ENCODE measurements around the gene LOXL1. TPM values are rescaled to one million over a fixed set of nuclear protein-coding genes. Genes with fewer than 3 reads are reported as not detected.

Gene LOXL1
- polyA plus RNA-seq, 1 donor = 8.5 TPM

- no peaks in the 10 kb centered on the region for H3K9me3 ChIP-seq (ENCODE audit: control insufficient read depth, low read depth, low read length)
- no peak overlapping the region for H3K4me3 ChIP-seq (ENCODE audit: low read length)
- no peak for DNase-seq
- peaks cover 12% of the 10 kb centered on the region for H3K4me1 ChIP-seq (ENCODE audit: control insufficient read depth, insufficient read depth, low read length)
- H3K27me3 ChIP-seq (ENCODE audit: control insufficient read depth, insufficient read depth, low read length) = no peaks in the 10 kb centered on the region
- H3K36me3 ChIP-seq (ENCODE audit: control insufficient read depth, insufficient read depth, low read length) = no peaks in the 10 kb centered on the region
- no peak overlapping the region for H3K27ac ChIP-seq (ENCODE audit: low read length)
- WGBS (ENCODE audit: insufficient coverage, low lambda C conversion rate) = no CpG with 5 or more reads among the region's 4 CpGs
Measured at GRCh38 chr15:73948982-73949381, 22.7 kb downstream of the LOXL1 start.

GRCh38 chr15:73949496-73949895 is 23.2 kb downstream of the LOXL1 start:
- no peaks in the 10 kb centered on the region for H3K36me3 ChIP-seq (ENCODE audit: control insufficient read depth, insufficient read depth, low read length)
- peaks cover 12% of the 10 kb centered on the region for H3K4me1 ChIP-seq (ENCODE audit: control insufficient read depth, insufficient read depth, low read length)
- H3K27ac ChIP-seq (ENCODE audit: low read length) = no peak overlapping the region
- H3K27me3 ChIP-seq (ENCODE audit: control insufficient read depth, insufficient read depth, low read length) = no peaks in the 10 kb centered on the region
- WGBS (ENCODE audit: insufficient coverage, low lambda C conversion rate) = 93% methylated on average over 3 of the region's 10 CpGs
- no peak overlapping the region for H3K4me3 ChIP-seq (ENCODE audit: low read length)
- no peaks in the 10 kb centered on the region for H3K9me3 ChIP-seq (ENCODE audit: control insufficient read depth, low read depth, low read length)
- no peak for DNase-seq

GRCh38 chr15:73950479-73950830 is 24.2 kb downstream of the LOXL1 start:
- Histone ChIP-seq H3K27me3 (ENCODE audit: control insufficient read depth, insufficient read depth, low read length) (no peaks in the 10 kb centered on the region), H3K4me3 (ENCODE audit: low read length) (no peak overlapping the region), H3K27ac (ENCODE audit: low read length) (no peak overlapping the region), H3K4me1 (ENCODE audit: control insufficient read depth, insufficient read depth, low read length) (peaks cover 12% of the 10 kb centered on the region), H3K9me3 (ENCODE audit: control insufficient read depth, low read depth, low read length) (no peaks in the 10 kb centered on the region), H3K36me3 (ENCODE audit: control insufficient read depth, insufficient read depth, low read length) (no peaks in the 10 kb centered on the region)
- DNase-seq = no peak

GRCh38 chr15:73950831-73951561 is 24.7 kb downstream of the LOXL1 start:
- no peak overlapping the region for H3K4me3 ChIP-seq (ENCODE audit: low read length)
- H3K9me3 ChIP-seq (ENCODE audit: control insufficient read depth, low read depth, low read length) = no peaks in the 10 kb centered on the region
- no peaks in the 10 kb centered on the region for H3K36me3 ChIP-seq (ENCODE audit: control insufficient read depth, insufficient read depth, low read length)
- peak overlapping the region; percentile 78 for H3K27ac ChIP-seq (ENCODE audit: low read length)
- DNase-seq = peak; percentile 84 to 86
- 7% methylated on average over 3 of the region's 15 CpGs for WGBS (ENCODE audit: insufficient coverage, low lambda C conversion rate)
- H3K4me1 ChIP-seq (ENCODE audit: control insufficient read depth, insufficient read depth, low read length) = peaks cover 12% of the 10 kb centered on the region
- H3K27me3 ChIP-seq (ENCODE audit: control insufficient read depth, insufficient read depth, low read length) = no peaks in the 10 kb centered on the region

- Histone ChIP-seq H3K36me3 (ENCODE audit: control insufficient read depth, insufficient read depth, low read length) (no peaks in the 10 kb centered on the region), H3K27me3 (ENCODE audit: control insufficient read depth, insufficient read depth, low read length) (no peaks in the 10 kb centered on the region), H3K27ac (ENCODE audit: low read length) (peak overlapping the region; percentile 78), H3K4me3 (ENCODE audit: low read length) (no peak overlapping the region), H3K9me3 (ENCODE audit: control insufficient read depth, low read depth, low read length) (no peaks in the 10 kb centered on the region), H3K4me1 (ENCODE audit: control insufficient read depth, insufficient read depth, low read length) (peaks cover 12% of the 10 kb centered on the region)
- WGBS (ENCODE audit: insufficient coverage, low lambda C conversion rate) = no CpG with 5 or more reads among the region's 13 CpGs
- no peak for DNase-seq
Measured at GRCh38 chr15:73951601-73952000, 25.3 kb downstream of the LOXL1 start.

- WGBS (ENCODE audit: insufficient coverage, low lambda C conversion rate) = no CpG with 5 or more reads among the region's 21 CpGs
- no peak for DNase-seq
- no peaks in the 10 kb centered on the region for H3K36me3 ChIP-seq (ENCODE audit: control insufficient read depth, insufficient read depth, low read length)
- H3K4me1 ChIP-seq (ENCODE audit: control insufficient read depth, insufficient read depth, low read length) = peaks cover 12% of the 10 kb centered on the region
- H3K9me3 ChIP-seq (ENCODE audit: control insufficient read depth, low read depth, low read length) = no peaks in the 10 kb centered on the region
- H3K27me3 ChIP-seq (ENCODE audit: control insufficient read depth, insufficient read depth, low read length) = no peaks in the 10 kb centered on the region
- no peak overlapping the region for H3K4me3 ChIP-seq (ENCODE audit: low read length)
- peak overlapping the region; percentile 78 for H3K27ac ChIP-seq (ENCODE audit: low read length)
Measured at GRCh38 chr15:73952171-73952912, 26.1 kb downstream of the LOXL1 start.

GRCh38 chr15:73952913-73953750 is 26.9 kb downstream of the LOXL1 start:
- Histone ChIP-seq H3K27ac (ENCODE audit: low read length) (no peak overlapping the region), H3K4me3 (ENCODE audit: low read length) (no peak overlapping the region), H3K27me3 (ENCODE audit: control insufficient read depth, insufficient read depth, low read length) (no peaks in the 10 kb centered on the region), H3K4me1 (ENCODE audit: control insufficient read depth, insufficient read depth, low read length) (peaks cover 12% of the 10 kb centered on the region), H3K9me3 (ENCODE audit: control insufficient read depth, low read depth, low read length) (no peaks in the 10 kb centered on the region), H3K36me3 (ENCODE audit: control insufficient read depth, insufficient read depth, low read length) (no peaks in the 10 kb centered on the region)
- no CpG with 5 or more reads among the region's 10 CpGs for WGBS (ENCODE audit: insufficient coverage, low lambda C conversion rate)
- DNase-seq = no peak

- Histone ChIP-seq H3K36me3 (ENCODE audit: control insufficient read depth, insufficient read depth, low read length) (no peaks in the 10 kb centered on the region), H3K9me3 (ENCODE audit: control insufficient read depth, low read depth, low read length) (no peaks in the 10 kb centered on the region), H3K27me3 (ENCODE audit: control insufficient read depth, insufficient read depth, low read length) (no peaks in the 10 kb centered on the region), H3K4me1 (ENCODE audit: control insufficient read depth, insufficient read depth, low read length) (peaks cover 12% of the 10 kb centered on the region), H3K27ac (ENCODE audit: low read length) (no peak overlapping the region), H3K4me3 (ENCODE audit: low read length) (no peak overlapping the region)
- no CpG with 5 or more reads among the region's 27 CpGs for WGBS (ENCODE audit: insufficient coverage, low lambda C conversion rate)
- no peak for DNase-seq
Measured at GRCh38 chr15:73954188-73955145, 28.2 kb downstream of the LOXL1 start.

- Histone ChIP-seq H3K27ac (ENCODE audit: low read length) (no peak overlapping the region), H3K27me3 (ENCODE audit: control insufficient read depth, insufficient read depth, low read length) (no peaks in the 10 kb centered on the region), H3K4me1 (ENCODE audit: control insufficient read depth, insufficient read depth, low read length) (peaks cover 12% of the 10 kb centered on the region), H3K4me3 (ENCODE audit: low read length) (no peak overlapping the region), H3K9me3 (ENCODE audit: control insufficient read depth, low read depth, low read length) (no peaks in the 10 kb centered on the region), H3K36me3 (ENCODE audit: control insufficient read depth, insufficient read depth, low read length) (no peaks in the 10 kb centered on the region)
- no CpG with 5 or more reads among the region's 4 CpGs for WGBS (ENCODE audit: insufficient coverage, low lambda C conversion rate)
- DNase-seq = no peak
Measured at GRCh38 chr15:73955326-73955725, 29.1 kb downstream of the LOXL1 start.

Data from large intestine (tissue), 3 donors.